Rectal smooth muscle tissue (tissue), 1 donor: ENCODE data around the gene PVALB.

Source experiments
- H3K27ac ChIP-seq: one replicate; pipeline ENCODE4 v1.7.0; 2013; ENCODE audit warnings: low read depth, low read length, inconsistent platforms
- H3K27me3 ChIP-seq: one replicate; pipeline ENCODE4 v1.7.0; 2013; ENCODE audit warnings: low read length; ENCODE audit not compliant: control insufficient read depth, insufficient read depth
- H3K36me3 ChIP-seq: one replicate; pipeline ENCODE4 v1.7.0; 2013; ENCODE audit warnings: low read length; ENCODE audit not compliant: control insufficient read depth, insufficient read depth
- H3K4me1 ChIP-seq: one replicate; pipeline ENCODE4 v1.7.0; 2013; ENCODE audit warnings: low read length; ENCODE audit not compliant: control insufficient read depth, insufficient read depth
- H3K4me3 ChIP-seq: one replicate; pipeline ENCODE4 v1.7.0; 2013; ENCODE audit warnings: low read length
- H3K9ac ChIP-seq: one replicate; pipeline ENCODE4 v1.7.0; 2013; ENCODE audit warnings: low read length

Gene PVALB

GRCh38 chr22:36816636-36817524 lies at the start of gene PVALB:
Gene PVALB (minus strand): TSS chr22:36817035. CDS start chr22:36817005, 30 bp downstream.
- H3K27me3 ChIP-seq: peaks cover 34% of the 10 kb centered on the region
- no peak within 1 kb of the TSS for H3K27ac ChIP-seq
- no peaks in the 10 kb centered on the region for H3K4me1 ChIP-seq
- H3K4me3 ChIP-seq: peak within 1 kb of the TSS; percentile 29
- no peaks in the 10 kb centered on the region for H3K36me3 ChIP-seq
- no peak within 1 kb of the TSS for H3K9ac ChIP-seq

- no peak overlapping the region for H3K4me3 ChIP-seq
- no peaks in the 10 kb centered on the region for H3K4me1 ChIP-seq
- no peak overlapping the region for H3K9ac ChIP-seq
- no peak overlapping the region for H3K27ac ChIP-seq
- H3K36me3 ChIP-seq: no peaks in the 10 kb centered on the region
- peaks cover 4% of the 10 kb centered on the region for H3K27me3 ChIP-seq
Measured at GRCh38 chr22:36865346-36865745, 48.5 kb upstream of the PVALB start.

GRCh38 chr22:36864454-36865215 lies 47.8 kb upstream of the PVALB start:
- H3K9ac ChIP-seq: no peak overlapping the region
- no peak overlapping the region for H3K27ac ChIP-seq
- no peaks in the 10 kb centered on the region for H3K36me3 ChIP-seq
- H3K4me1 ChIP-seq: no peaks in the 10 kb centered on the region
- H3K27me3 ChIP-seq: peaks cover 4% of the 10 kb centered on the region
- H3K4me3 ChIP-seq: no peak overlapping the region

GRCh38 chr22:36863979-36864378 lies 47.1 kb upstream of the PVALB start:
- Histone ChIP-seq H3K9ac (no peak overlapping the region), H3K27ac (no peak overlapping the region), H3K36me3 (no peaks in the 10 kb centered on the region), H3K4me1 (no peaks in the 10 kb centered on the region), H3K27me3 (peaks cover 4% of the 10 kb centered on the region), H3K4me3 (no peak overlapping the region)

- H3K4me1 ChIP-seq: no peaks in the 10 kb centered on the region
- H3K4me3 ChIP-seq: no peak overlapping the region
- H3K36me3 ChIP-seq: no peaks in the 10 kb centered on the region
- H3K9ac ChIP-seq: no peak overlapping the region
- no peak overlapping the region for H3K27ac ChIP-seq
- H3K27me3 ChIP-seq: peaks cover 4% of the 10 kb centered on the region
Measured at GRCh38 chr22:36863281-36863680, 46.4 kb upstream of the PVALB start.

- H3K4me1 ChIP-seq: no peaks in the 10 kb centered on the region
- no peak overlapping the region for H3K9ac ChIP-seq
- no peaks in the 10 kb centered on the region for H3K36me3 ChIP-seq
- no peak overlapping the region for H3K27ac ChIP-seq
- no peak overlapping the region for H3K4me3 ChIP-seq
- H3K27me3 ChIP-seq: peaks cover 4% of the 10 kb centered on the region
Measured at GRCh38 chr22:36862251-36863242, 45.7 kb upstream of the PVALB start.

GRCh38 chr22:36860821-36861659 lies 44.2 kb upstream of the PVALB start, which contains the start of gene NCF4:
Gene NCF4 (plus strand): TSS chr22:36861006. CDS start chr22:36861172, 166 bp downstream.
- Histone ChIP-seq H3K4me3 (peak within 1 kb of the TSS; percentile 42), H3K36me3 (no peaks in the 10 kb centered on the region), H3K4me1 (peaks cover 1% of the 10 kb centered on the region), H3K27me3 (peaks cover 4% of the 10 kb centered on the region), H3K27ac (peak within 1 kb of the TSS; percentile 5), H3K9ac (no peak within 1 kb of the TSS)

- Histone ChIP-seq H3K4me1 (peaks cover 3% of the 10 kb centered on the region), H3K36me3 (no peaks in the 10 kb centered on the region), H3K4me3 (no peak overlapping the region), H3K27ac (no peak overlapping the region), H3K27me3 (peaks cover under 1% of the 10 kb centered on the region), H3K9ac (no peak overlapping the region)
Measured at GRCh38 chr22:36860438-36860820, 43.6 kb upstream of the PVALB start.

- H3K27ac ChIP-seq: no peak overlapping the region
- no peaks in the 10 kb centered on the region for H3K27me3 ChIP-seq
- peaks cover 3% of the 10 kb centered on the region for H3K4me1 ChIP-seq
- no peak overlapping the region for H3K4me3 ChIP-seq
- H3K9ac ChIP-seq: no peak overlapping the region
- H3K36me3 ChIP-seq: no peaks in the 10 kb centered on the region
Measured at GRCh38 chr22:36860017-36860416, 43.2 kb upstream of the PVALB start.

- Histone ChIP-seq H3K27me3 (no peaks in the 10 kb centered on the region), H3K9ac (no peak overlapping the region), H3K36me3 (no peaks in the 10 kb centered on the region), H3K4me1 (peaks cover 3% of the 10 kb centered on the region), H3K4me3 (no peak overlapping the region), H3K27ac (no peak overlapping the region)
Measured at GRCh38 chr22:36858966-36859365, 42.1 kb upstream of the PVALB start.

- H3K27ac ChIP-seq: no peak overlapping the region
- H3K36me3 ChIP-seq: no peaks in the 10 kb centered on the region
- H3K27me3 ChIP-seq: no peaks in the 10 kb centered on the region
- peaks cover 3% of the 10 kb centered on the region for H3K4me1 ChIP-seq
- H3K9ac ChIP-seq: no peak overlapping the region
- no peak overlapping the region for H3K4me3 ChIP-seq
Measured at GRCh38 chr22:36858156-36858555, 41.3 kb upstream of the PVALB start.
